CD14-positive monocyte (primary cell): ENCODE results near the gene CELF4. TPM values are rescaled to one million over a fixed set of nuclear protein-coding genes. Genes with fewer than 3 reads are reported as not detected.

ENCODE experiments used
- DNase-seq, 3 donors: peaks; one replicate each; pipeline ENCODE4 v3.0.0-alpha.2; 2011 to 2022
- H2AFZ ChIP-seq: 2 replicates; pipeline ENCODE4 v1.6.0; 2012; ENCODE audit warnings: mild to moderate bottlenecking, low read depth, low read length, inconsistent platforms; ENCODE audit not compliant: insufficient read depth, poor library complexity, severe bottlenecking
- H3K27ac ChIP-seq, 2 donors: 1 replicate in 1 of 2; 2 replicates in 1 of 2; pipeline ENCODE4 v1.5.1; 2012 to 2013; ENCODE audit warnings: low read length in 2 of 2, control low read depth in 1 of 2, inconsistent platforms in 1 of 2, low read depth in 1 of 2, mild to moderate bottlenecking in 1 of 2
- H3K27me3 ChIP-seq, 2 donors: one replicate each; pipeline versions ENCODE4 v1.6.0 to v1.6.1; 2011 to 2013; ENCODE audit warnings: low read length in 2 of 2; ENCODE audit not compliant: control insufficient read depth in 2 of 2, insufficient read depth in 2 of 2
- H3K36me3 ChIP-seq, 2 donors: replicated peaks in 1 of 2; 1 replicate in 1 of 2; 2 replicates in 1 of 2; pipeline versions ENCODE4 v1.5.1 to v1.6.1; 2012 to 2013; ENCODE audit warnings: low read length in 2 of 2, control low read depth in 1 of 2, inconsistent platforms in 1 of 2, mild to moderate bottlenecking in 1 of 2; ENCODE audit not compliant: insufficient read depth in 2 of 2, control insufficient read depth in 1 of 2
- H3K4me1 ChIP-seq, 2 donors: 1 replicate in 1 of 2; 2 replicates in 1 of 2; pipeline versions ENCODE4 v1.5.1 to v1.6.1; 2012 to 2013; ENCODE audit warnings: low read length in 2 of 2, control low read depth in 1 of 2, inconsistent platforms in 1 of 2, mild to moderate bottlenecking in 1 of 2, moderate library complexity in 1 of 2; ENCODE audit not compliant: insufficient read depth in 2 of 2, control insufficient read depth in 1 of 2
- H3K4me2 ChIP-seq: replicated peaks from 2 replicates; pipeline ENCODE3; 2012; ENCODE audit warnings: low read length, moderate library complexity, mild to moderate bottlenecking; ENCODE audit not compliant: poor library complexity, severe bottlenecking; ENCODE audit errors: extremely low read depth
- H3K4me3 ChIP-seq, 3 experiments: fragments of 200-600 bp in 1 of 3; sonication (generic) in 1 of 3; replicated peaks in 1 of 3; 1 replicate in 2 of 3; 2 replicates in 1 of 3; pipeline ENCODE4 v1.5.1; 2011 to 2013; ENCODE audit warnings: low read length in 3 of 3, mild to moderate bottlenecking in 3 of 3, control low read depth in 2 of 3, low read depth in 2 of 3, inconsistent platforms in 1 of 3, moderate library complexity in 1 of 3
- H3K79me2 ChIP-seq: 2 replicates; pipeline ENCODE4 v1.6.0; 2012; ENCODE audit warnings: mild to moderate bottlenecking, control low read depth, inconsistent platforms, low read length, moderate library complexity; ENCODE audit not compliant: insufficient read depth
- H3K9ac ChIP-seq: 2 replicates; pipeline ENCODE4 v1.6.0; 2017; ENCODE audit warnings: low read length, mild to moderate bottlenecking; ENCODE audit not compliant: insufficient read depth, poor library complexity, severe bottlenecking
- H3K9me3 ChIP-seq, 2 donors: replicated peaks in 1 of 2; 1 replicate in 1 of 2; 2 replicates in 1 of 2; pipeline versions ENCODE4 v1.5.1 to v1.6.1; 2012 to 2013; ENCODE audit warnings: low read length in 2 of 2, control low read depth in 1 of 2; ENCODE audit not compliant: control insufficient read depth in 1 of 2, insufficient read depth in 1 of 2
- H4K20me1 ChIP-seq: 2 replicates; pipeline ENCODE4 v1.6.0; 2012; ENCODE audit warnings: mild to moderate bottlenecking, low read length, control low read depth, moderate library complexity; ENCODE audit not compliant: insufficient read depth
- H3K27ac Mint-ChIP-seq, 7 donors: one replicate each; pipeline ENCODE4 v1.8.0; 2020; ENCODE audit warnings: mild to moderate bottlenecking in 7 of 7, mixed read lengths in 7 of 7, moderate library complexity in 6 of 7, inconsistent platforms in 2 of 7
- H3K27me3 Mint-ChIP-seq, 3 donors: one replicate each; pipeline ENCODE4 v1.8.0; 2021 to 2022; ENCODE audit warnings: low read depth in 3 of 3, mild to moderate bottlenecking in 3 of 3, mixed read lengths in 3 of 3, moderate library complexity in 3 of 3, inconsistent platforms in 1 of 3
- H3K36me3 Mint-ChIP-seq, 2 donors: one replicate each; pipeline ENCODE4 v1.8.0; 2020; ENCODE audit warnings: mixed read lengths in 2 of 2, inconsistent platforms in 1 of 2, mild to moderate bottlenecking in 1 of 2
- H3K4me1 Mint-ChIP-seq: one replicate; pipeline ENCODE4 v1.8.0; 2020; ENCODE audit warnings: mild to moderate bottlenecking, mixed read lengths
- H3K4me3 Mint-ChIP-seq, 2 donors: one replicate each; pipeline ENCODE4 v1.8.0; 2020; ENCODE audit warnings: mild to moderate bottlenecking in 2 of 2, mixed read lengths in 2 of 2, moderate library complexity in 1 of 2
- H3K9me3 Mint-ChIP-seq, 7 donors: one replicate each; pipeline ENCODE4 v1.8.0; 2020 to 2022; ENCODE audit warnings: mixed read lengths in 7 of 7, mild to moderate bottlenecking in 6 of 7, moderate library complexity in 6 of 7, inconsistent platforms in 2 of 7
- WGBS: methylation state at CpG from one replicate; pipeline ENCODE4 v1.1.5; 2013; ENCODE audit warnings: missing lambda C conversion rate; ENCODE audit not compliant: insufficient coverage; 5-methylcytosine and 5-hydroxymethylcytosine counted together
- intact Hi-C, 2 donors: fragments of 100-400 bp; cut with micrococcal nuclease; formaldehyde crosslinking; loops; one replicate each; pipeline versions ENCODE4 v1.15.0 to v1.15.1; 2023
- polyA plus RNA-seq, 3 donors: library from polyadenylated mRNA; depleted of rRNA in 1 of 3; unstranded in 2 of 3; stranded (reverse) in 1 of 3; fragments of 300-500 nt in 2 of 3; fragments of >200 nt in 1 of 3; fragmentation: Illumina TruSeq in 2 of 3; gene quantifications; 1 replicate in 2 of 3; 2 replicates in 1 of 3; pipeline ENCODE4 v1.2.3, GENCODE V29; 2012 to 2021
- TF ChIP-seq, protein P1 (sequence below): fragments of 200-600 bp; IDR thresholded peaks from one replicate; pipeline ENCODE4 v1.8.0; 2022; ENCODE audit warnings: antibody characterized with exemption, mild to moderate bottlenecking

The CELF4 gene
- polyA plus RNA-seq, 3 donors = not detected

DNA sequence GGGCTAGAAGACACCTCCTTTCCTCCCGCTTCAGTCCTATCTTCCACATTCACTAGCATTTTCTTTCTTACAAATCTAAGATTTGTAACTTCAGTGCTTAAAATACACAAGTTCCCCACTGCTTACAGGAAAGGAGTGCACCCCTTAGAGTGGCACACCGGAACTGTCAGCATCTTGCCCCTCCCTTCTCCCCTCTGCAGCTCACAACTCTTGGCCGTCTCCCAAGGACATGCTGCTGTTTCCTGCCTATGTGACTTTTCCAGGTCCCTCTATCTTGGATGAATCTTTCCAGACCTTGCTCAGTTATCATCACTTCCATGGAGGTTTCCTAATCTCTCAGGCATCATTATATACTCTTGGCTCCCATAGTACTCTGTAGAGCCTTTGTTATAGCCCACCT is 334.8 kb downstream of the CELF4 start:
- H3K9ac ChIP-seq = no peak overlapping the region
- H3K36me3 ChIP-seq = no peaks in the 10 kb centered on the region
- H4K20me1 ChIP-seq = no peaks in the 10 kb centered on the region
- H3K4me1 Mint-ChIP-seq = no peaks in the 10 kb centered on the region
- no peaks in the 10 kb centered on the region for H3K27me3 ChIP-seq
- H3K4me2 ChIP-seq = no peak overlapping the region
- H3K27me3 Mint-ChIP-seq = peaks cover 0 to 1% (median 0%) of the 10 kb centered on the region in 3 donors
- H3K4me3 Mint-ChIP-seq = no peak overlapping the region
- intact Hi-C loops = no loop called here
- WGBS = 100% methylated on average over 1 of the region's 3 CpGs
- H3K9me3 Mint-ChIP-seq = peaks cover 0 to 8% (median 3%) of the 10 kb centered on the region in 7 donors
- no peaks in the 10 kb centered on the region for H3K9me3 ChIP-seq
- H2AFZ ChIP-seq = no peak overlapping the region
- no peak overlapping the region for H3K27ac ChIP-seq
- TF ChIP-seq, protein P1, sequence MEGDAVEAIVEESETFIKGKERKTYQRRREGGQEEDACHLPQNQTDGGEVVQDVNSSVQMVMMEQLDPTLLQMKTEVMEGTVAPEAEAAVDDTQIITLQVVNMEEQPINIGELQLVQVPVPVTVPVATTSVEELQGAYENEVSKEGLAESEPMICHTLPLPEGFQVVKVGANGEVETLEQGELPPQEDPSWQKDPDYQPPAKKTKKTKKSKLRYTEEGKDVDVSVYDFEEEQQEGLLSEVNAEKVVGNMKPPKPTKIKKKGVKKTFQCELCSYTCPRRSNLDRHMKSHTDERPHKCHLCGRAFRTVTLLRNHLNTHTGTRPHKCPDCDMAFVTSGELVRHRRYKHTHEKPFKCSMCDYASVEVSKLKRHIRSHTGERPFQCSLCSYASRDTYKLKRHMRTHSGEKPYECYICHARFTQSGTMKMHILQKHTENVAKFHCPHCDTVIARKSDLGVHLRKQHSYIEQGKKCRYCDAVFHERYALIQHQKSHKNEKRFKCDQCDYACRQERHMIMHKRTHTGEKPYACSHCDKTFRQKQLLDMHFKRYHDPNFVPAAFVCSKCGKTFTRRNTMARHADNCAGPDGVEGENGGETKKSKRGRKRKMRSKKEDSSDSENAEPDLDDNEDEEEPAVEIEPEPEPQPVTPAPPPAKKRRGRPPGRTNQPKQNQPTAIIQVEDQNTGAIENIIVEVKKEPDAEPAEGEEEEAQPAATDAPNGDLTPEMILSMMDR = no peak
- no peaks in the 10 kb centered on the region for H3K4me1 ChIP-seq
- no peak overlapping the region for H3K4me3 ChIP-seq
- H3K27ac Mint-ChIP-seq = peak overlapping the region in 1 of 7 donors; percentile 7
- no peaks in the 10 kb centered on the region for H3K79me2 ChIP-seq
- H3K36me3 Mint-ChIP-seq = no peaks in the 10 kb centered on the region
- DNase-seq = no peak

DNA sequence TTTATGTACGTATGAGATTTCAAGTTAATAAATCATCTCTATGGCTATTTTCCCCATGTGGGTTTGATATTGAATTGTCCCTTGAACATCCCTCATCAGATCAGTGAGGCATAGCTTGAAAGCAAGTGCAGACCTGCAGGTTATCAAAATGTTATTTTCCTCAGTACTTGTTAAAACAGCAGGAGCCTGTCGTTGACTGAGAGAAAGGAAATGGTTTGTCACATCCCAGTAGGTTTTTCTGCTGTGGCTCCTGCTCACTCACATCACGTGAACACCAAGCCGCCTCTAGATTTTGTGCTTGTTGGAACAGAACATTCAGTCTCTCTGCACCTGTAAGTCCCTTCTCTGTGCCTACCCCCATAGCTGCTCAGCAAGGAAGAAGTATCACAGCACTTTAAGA is 340.3 kb downstream of the CELF4 start:
- Mint-ChIP-seq H3K27me3 (peaks cover 0 to under 1% (median 0%) of the 10 kb centered on the region in 3 donors), H3K4me1 (no peaks in the 10 kb centered on the region), H3K27ac (no peak overlapping the region), H3K36me3 (peaks cover 0 to 2% of the 10 kb centered on the region in 2 donors), H3K9me3 (peaks cover 0 to 11% (median 5%) of the 10 kb centered on the region in 7 donors), H3K4me3 (no peak overlapping the region)
- Histone ChIP-seq H4K20me1 (no peaks in the 10 kb centered on the region), H3K4me3 (no peak overlapping the region), H3K9ac (no peak overlapping the region), H3K36me3 (no peaks in the 10 kb centered on the region), H3K9me3 (no peaks in the 10 kb centered on the region), H3K27me3 (no peaks in the 10 kb centered on the region), H2AFZ (no peak overlapping the region), H3K4me2 (no peak overlapping the region), H3K27ac (no peak overlapping the region), H3K79me2 (no peaks in the 10 kb centered on the region), H3K4me1 (no peaks in the 10 kb centered on the region)
- intact Hi-C loops = no loop called here
- no peak for DNase-seq
- WGBS = 100% methylated on average over 1 of the region's 4 CpGs
- TF ChIP-seq, protein P1 = no peak
